ENCODE measurements around the gene ZNF3. TPM values are rescaled to one million over a fixed set of nuclear protein-coding genes. Genes with fewer than 3 reads are reported as not detected.

Gene ZNF3
- total RNA-seq, 1 experiment from 2014 or later = 32.9 TPM

- POLR2A ChIA-PET = no interaction called here
- Histone ChIP-seq H3K27me3 (ENCODE audit: control insufficient read depth, insufficient read depth, low read length) (no peaks in the 10 kb centered on the region), H3K36me3 (ENCODE audit: control insufficient read depth, insufficient read depth, low read length) (peaks cover 3% of the 10 kb centered on the region), H3K9me3 (ENCODE audit: control insufficient read depth, insufficient read depth, low read depth, low read length) (no peaks in the 10 kb centered on the region), H3K4me3 (ENCODE audit: low read depth in 2 of 2, low read length in 2 of 2) (no peak overlapping the region), H3K27ac (ENCODE audit: low read length) (peak overlapping the region; percentile 56), H3K4me1 (ENCODE audit: control insufficient read depth, insufficient read depth, low read length) (peaks cover 33% of the 10 kb centered on the region)
- DNase-seq (ENCODE audit: low read depth, low spot score) (no peak), ATAC-seq (peak; percentile 23; the same call in 1 of the 2 replicates)
- TF ChIP-seq SIN3A (IDR thresholded peaks at IDR 0.05; ENCODE audit: borderline replicate concordance, insufficient read depth, low read depth, low read length) = no peak
- in situ Hi-C loops (cut with HindIII; ENCODE audit: low pct_unique_long_range_greater_than_20kb, low sequenced_read_pairs) = no loop called here
- BruUV-seq (replicated peaks) = no TSS peak
- intact Hi-C loops (cut with micrococcal nuclease; ENCODE audit: unreplicated experiment) = loop anchor here (10.0 kb wide), 1 partner anchor 92 kb away; no protein-coding TSS in a partner anchor
- CTCF ChIA-PET = no interaction called here
These were observed 5.7 kb upstream of the ZNF3 start for GRCh38 chr7:100087055-100087750.

GRCh38 chr7:100085515-100085914, 4.0 kb upstream of the ZNF3 start:
- TF ChIP-seq POLR2AphosphoS5 (IDR thresholded peaks at IDR 0.05; ENCODE audit: low read depth, low read length) (no peak), TCF7L2 (IDR thresholded peaks at IDR 0.05; ENCODE audit: low read depth, low read length) (no peak), REST (IDR thresholded peaks at IDR 0.05; ENCODE audit: insufficient read depth in 1 of 2, low read depth in 2 of 2, low read length in 1 of 2) (no peak), CTCF (IDR thresholded peaks at IDR 0.05) (no peak), SIN3A (IDR thresholded peaks at IDR 0.05; ENCODE audit: borderline replicate concordance, insufficient read depth, low read depth, low read length) (no peak)
- H3K4me1 ChIP-seq (ENCODE audit: control insufficient read depth, insufficient read depth, low read length) = peaks cover 24% of the 10 kb centered on the region
- no peaks in the 10 kb centered on the region for H3K27me3 ChIP-seq (ENCODE audit: control insufficient read depth, insufficient read depth, low read length)
- POLR2A ChIA-PET = no interaction called here
- DNase-seq (ENCODE audit: low read depth, low spot score) = no peak
- H3K36me3 ChIP-seq (ENCODE audit: control insufficient read depth, insufficient read depth, low read length) = peaks cover 11% of the 10 kb centered on the region
- H3K27ac ChIP-seq (ENCODE audit: low read length) = no peak overlapping the region
- intact Hi-C loops (cut with micrococcal nuclease; ENCODE audit: unreplicated experiment) = loop anchor here (10.0 kb wide), 1 partner anchor 91 kb away; no protein-coding TSS in a partner anchor
- in situ Hi-C loops (cut with HindIII; ENCODE audit: low pct_unique_long_range_greater_than_20kb, low sequenced_read_pairs) = no loop called here
- CTCF ChIA-PET = no interaction called here
- no TSS peak for BruUV-seq (replicated peaks)
- H3K9me3 ChIP-seq (ENCODE audit: control insufficient read depth, insufficient read depth, low read depth, low read length) = no peaks in the 10 kb centered on the region
- no peak for ATAC-seq
- H3K4me3 ChIP-seq (ENCODE audit: low read depth in 2 of 2, low read length in 2 of 2) = no peak overlapping the region

- in situ Hi-C loops (cut with HindIII; ENCODE audit: low pct_unique_long_range_greater_than_20kb, low sequenced_read_pairs) = no loop called here
- BruUV-seq (replicated peaks) = no TSS peak
- ATAC-seq (no peak), DNase-seq (ENCODE audit: low read depth, low spot score) (no peak)
- TF ChIP-seq CTCF (IDR thresholded peaks at IDR 0.05) (no peak), POLR2AphosphoS5 (IDR thresholded peaks at IDR 0.05; ENCODE audit: low read depth, low read length) (no peak), REST (IDR thresholded peaks at IDR 0.05; ENCODE audit: insufficient read depth in 1 of 2, low read depth in 2 of 2, low read length in 1 of 2) (no peak), TCF7L2 (IDR thresholded peaks at IDR 0.05; ENCODE audit: low read depth, low read length) (no peak), SIN3A (IDR thresholded peaks at IDR 0.05; ENCODE audit: borderline replicate concordance, insufficient read depth, low read depth, low read length) (no peak)
- Histone ChIP-seq H3K9me3 (ENCODE audit: control insufficient read depth, insufficient read depth, low read depth, low read length) (no peaks in the 10 kb centered on the region), H3K27ac (ENCODE audit: low read length) (peak overlapping the region; percentile 75; the same call in 1 of the 2 replicates), H3K27me3 (ENCODE audit: control insufficient read depth, insufficient read depth, low read length) (no peaks in the 10 kb centered on the region), H3K36me3 (ENCODE audit: control insufficient read depth, insufficient read depth, low read length) (peaks cover 8% of the 10 kb centered on the region; the same call in 1 of the 2 replicates), H3K4me3 (ENCODE audit: low read depth in 2 of 2, low read length in 2 of 2) (peak overlapping the region in 1 of 2 experiments; percentile 99; a peak in 1 of 4 replicates), H3K4me1 (ENCODE audit: control insufficient read depth, insufficient read depth, low read length) (peaks cover 15% of the 10 kb centered on the region)
- ChIA-PET CTCF (interaction anchor here (0.7 kb wide), 1 partner anchor 94 kb away, joined by 6 read pairs; no protein-coding TSS in a partner anchor), POLR2A (interaction anchor here (0.6 to 1.0 kb wide), 3 partner anchors 19 to 1087 kb away, joined by 4 to 5 read pairs (median 4); partner anchors contain the start of genes AP4M1 and MCM7)
- intact Hi-C loops (cut with micrococcal nuclease; ENCODE audit: unreplicated experiment) = loop anchor here (10.0 kb wide), 1 partner anchor 88 kb away; no protein-coding TSS in a partner anchor
These were observed 1.5 kb upstream of the ZNF3 start for GRCh38 chr7:100082978-100083377.

All from Panc1 (cell line).